BLaER1 (cell line): ENCODE data around the gene FABP3.

Experiments used
- H3K27ac ChIP-seq: shearing (Covaris generic); formaldehyde crosslinking; 2 replicates; pipeline ENCODE4 v1.8.1; 2022
- H3K27me3 ChIP-seq: shearing (Covaris generic); formaldehyde crosslinking; 2 replicates; pipeline ENCODE4 v1.8.1; 2022
- H3K36me3 ChIP-seq: shearing (Covaris generic); formaldehyde crosslinking; 2 replicates; pipeline ENCODE4 v1.8.1; 2022
- H3K4me1 ChIP-seq: shearing (Covaris generic); formaldehyde crosslinking; 2 replicates; pipeline ENCODE4 v1.8.1; 2022
- H3K4me2 ChIP-seq: shearing (Covaris generic); formaldehyde crosslinking; 2 replicates; pipeline ENCODE4 v1.8.1; 2022
- H3K4me3 ChIP-seq: shearing (Covaris generic); formaldehyde crosslinking; 2 replicates; pipeline ENCODE4 v1.8.1; 2022
- H3K9ac ChIP-seq: shearing (Covaris generic); formaldehyde crosslinking; 2 replicates; pipeline ENCODE4 v1.8.1; 2022
- H3K9me3 ChIP-seq: shearing (Covaris generic); formaldehyde crosslinking; 2 replicates; pipeline ENCODE4 v1.8.1; 2022
- H4K20me1 ChIP-seq: shearing (Covaris generic); formaldehyde crosslinking; 2 replicates; pipeline ENCODE4 v1.8.1; 2022
- Cebpa-rat ChIP-seq: shearing (Covaris generic); IDR thresholded peaks from 2 replicates; pipeline ENCODE4 v1.8.1; 2022

The FABP3 gene

GRCh38 chr1:31372751-31373055, 173 bp downstream of the FABP3 start:
- H3K9ac ChIP-seq = peak overlapping the region; percentile 75
- peak overlapping the region; percentile 99 for H3K4me2 ChIP-seq
- peak overlapping the region; percentile 67 for H3K4me3 ChIP-seq
- no peaks in the 10 kb centered on the region for H3K9me3 ChIP-seq
- H3K27ac ChIP-seq = peak overlapping the region; percentile 66
- no peaks in the 10 kb centered on the region for H4K20me1 ChIP-seq
- H3K36me3 ChIP-seq = peaks cover 3% of the 10 kb centered on the region; the same call in 1 of the 2 replicates
- TF ChIP-seq Cebpa-rat = no peak
- H3K27me3 ChIP-seq = peaks cover 6% of the 10 kb centered on the region; the same call in 1 of the 2 replicates
- H3K4me1 ChIP-seq = peaks cover 22% of the 10 kb centered on the region

GRCh38 chr1:31372051-31372450, 825 bp downstream of the FABP3 start:
- Histone ChIP-seq H3K27me3 (peaks cover 6% of the 10 kb centered on the region; the same call in 1 of the 2 replicates), H3K9me3 (no peaks in the 10 kb centered on the region), H3K4me3 (no peak overlapping the region), H3K36me3 (peaks cover 10% of the 10 kb centered on the region), H4K20me1 (no peaks in the 10 kb centered on the region), H3K4me1 (peaks cover 22% of the 10 kb centered on the region), H3K9ac (no peak overlapping the region), H3K4me2 (peak overlapping the region; percentile 99), H3K27ac (no peak overlapping the region)
- TF ChIP-seq Cebpa-rat = no peak

GRCh38 chr1:31371121-31371959, 1.5 kb downstream of the FABP3 start:
- TF ChIP-seq Cebpa-rat = no peak
- H3K27ac ChIP-seq = no peak overlapping the region
- H3K36me3 ChIP-seq = peaks cover 17% of the 10 kb centered on the region
- peaks cover 22% of the 10 kb centered on the region for H3K4me1 ChIP-seq
- H3K27me3 ChIP-seq = peaks cover 6% of the 10 kb centered on the region; the same call in 1 of the 2 replicates
- no peaks in the 10 kb centered on the region for H3K9me3 ChIP-seq
- no peak overlapping the region for H3K9ac ChIP-seq
- H3K4me3 ChIP-seq = no peak overlapping the region
- H4K20me1 ChIP-seq = no peaks in the 10 kb centered on the region
- peak overlapping the region; percentile 99; the same call in 1 of the 2 replicates for H3K4me2 ChIP-seq

- H3K27me3 ChIP-seq = peaks cover 6% of the 10 kb centered on the region; the same call in 1 of the 2 replicates
- H4K20me1 ChIP-seq = no peaks in the 10 kb centered on the region
- no peak overlapping the region for H3K4me2 ChIP-seq
- TF ChIP-seq Cebpa-rat = no peak
- no peak overlapping the region for H3K4me3 ChIP-seq
- H3K9me3 ChIP-seq = no peaks in the 10 kb centered on the region
- peaks cover 25% of the 10 kb centered on the region for H3K36me3 ChIP-seq
- peaks cover 22% of the 10 kb centered on the region for H3K4me1 ChIP-seq
- H3K9ac ChIP-seq = no peak overlapping the region
- H3K27ac ChIP-seq = no peak overlapping the region
These were observed 2.3 kb downstream of the FABP3 start for GRCh38 chr1:31370565-31370964.

GRCh38 chr1:31370021-31370420, 2.9 kb downstream of the FABP3 start:
- Histone ChIP-seq H3K4me3 (no peak overlapping the region), H3K27ac (no peak overlapping the region), H4K20me1 (no peaks in the 10 kb centered on the region), H3K9me3 (no peaks in the 10 kb centered on the region), H3K4me2 (no peak overlapping the region), H3K4me1 (peaks cover 22% of the 10 kb centered on the region), H3K9ac (no peak overlapping the region), H3K27me3 (peaks cover 6% of the 10 kb centered on the region; the same call in 1 of the 2 replicates), H3K36me3 (peaks cover 30% of the 10 kb centered on the region)
- TF ChIP-seq Cebpa-rat = no peak

GRCh38 chr1:31368611-31369107, 4.2 kb downstream of the FABP3 start:
- Histone ChIP-seq H3K27me3 (peaks cover 6% of the 10 kb centered on the region; the same call in 1 of the 2 replicates), H3K9me3 (no peaks in the 10 kb centered on the region), H3K36me3 (peaks cover 44% of the 10 kb centered on the region), H3K27ac (no peak overlapping the region), H3K4me2 (no peak overlapping the region), H3K4me3 (no peak overlapping the region), H3K9ac (no peak overlapping the region), H3K4me1 (peaks cover 26% of the 10 kb centered on the region), H4K20me1 (no peaks in the 10 kb centered on the region)
- no peak for TF ChIP-seq Cebpa-rat

GRCh38 chr1:31366796-31367195, 6.1 kb downstream of the FABP3 start:
- H3K27me3 ChIP-seq = no peaks in the 10 kb centered on the region
- H3K4me1 ChIP-seq = peaks cover 11% of the 10 kb centered on the region
- no peak for TF ChIP-seq Cebpa-rat
- H3K9me3 ChIP-seq = no peaks in the 10 kb centered on the region
- no peaks in the 10 kb centered on the region for H4K20me1 ChIP-seq
- no peak overlapping the region for H3K27ac ChIP-seq
- H3K4me3 ChIP-seq = no peak overlapping the region
- peaks cover 50% of the 10 kb centered on the region for H3K36me3 ChIP-seq
- H3K4me2 ChIP-seq = no peak overlapping the region
- H3K9ac ChIP-seq = no peak overlapping the region

- no peak overlapping the region for H3K9ac ChIP-seq
- H3K27ac ChIP-seq = no peak overlapping the region
These were observed 8.2 kb downstream of the FABP3 start for GRCh38 chr1:31364561-31365250.

GRCh38 chr1:31362032-31362431, 10.8 kb downstream of the FABP3 start:
- H3K36me3 ChIP-seq = peaks cover 84% of the 10 kb centered on the region
- no peak overlapping the region for H3K4me3 ChIP-seq
- no peaks in the 10 kb centered on the region for H3K9me3 ChIP-seq
- no peak overlapping the region for H3K27ac ChIP-seq
- H3K4me2 ChIP-seq = no peak overlapping the region
- no peaks in the 10 kb centered on the region for H4K20me1 ChIP-seq
- no peak for TF ChIP-seq Cebpa-rat
- H3K27me3 ChIP-seq = no peaks in the 10 kb centered on the region
- peaks cover 11% of the 10 kb centered on the region for H3K4me1 ChIP-seq
- H3K9ac ChIP-seq = no peak overlapping the region

More at GRCh38 chr1:31364561-31365250, 8.2 kb downstream of the FABP3 start:
- peaks cover 11% of the 10 kb centered on the region for H3K4me1 ChIP-seq
- peaks cover 69% of the 10 kb centered on the region for H3K36me3 ChIP-seq
- TF ChIP-seq Cebpa-rat = no peak
- H3K4me2 ChIP-seq = peak overlapping the region; percentile 15; the same call in 1 of the 2 replicates
- no peak overlapping the region for H3K4me3 ChIP-seq
- no peaks in the 10 kb centered on the region for H3K27me3 ChIP-seq
- no peaks in the 10 kb centered on the region for H4K20me1 ChIP-seq
- H3K9me3 ChIP-seq = no peaks in the 10 kb centered on the region

GRCh38 chr1:31361607-31362006, 11.3 kb downstream of the FABP3 start:
- Histone ChIP-seq H3K36me3 (peaks cover 84% of the 10 kb centered on the region), H3K9me3 (no peaks in the 10 kb centered on the region), H4K20me1 (no peaks in the 10 kb centered on the region), H3K4me2 (no peak overlapping the region), H3K27ac (no peak overlapping the region), H3K9ac (no peak overlapping the region), H3K4me3 (no peak overlapping the region), H3K27me3 (no peaks in the 10 kb centered on the region), H3K4me1 (peaks cover 11% of the 10 kb centered on the region)
- no peak for TF ChIP-seq Cebpa-rat
